Effector CD8-positive, alpha-beta T cell (primary cell): ENCODE results near the gene HDHD5.

Experiments used
- DNase-seq: peaks from one replicate; lab custom pipeline; 2025; lab: John Stamatoyannopoulos, UW

HDHD5 gene

DNA sequence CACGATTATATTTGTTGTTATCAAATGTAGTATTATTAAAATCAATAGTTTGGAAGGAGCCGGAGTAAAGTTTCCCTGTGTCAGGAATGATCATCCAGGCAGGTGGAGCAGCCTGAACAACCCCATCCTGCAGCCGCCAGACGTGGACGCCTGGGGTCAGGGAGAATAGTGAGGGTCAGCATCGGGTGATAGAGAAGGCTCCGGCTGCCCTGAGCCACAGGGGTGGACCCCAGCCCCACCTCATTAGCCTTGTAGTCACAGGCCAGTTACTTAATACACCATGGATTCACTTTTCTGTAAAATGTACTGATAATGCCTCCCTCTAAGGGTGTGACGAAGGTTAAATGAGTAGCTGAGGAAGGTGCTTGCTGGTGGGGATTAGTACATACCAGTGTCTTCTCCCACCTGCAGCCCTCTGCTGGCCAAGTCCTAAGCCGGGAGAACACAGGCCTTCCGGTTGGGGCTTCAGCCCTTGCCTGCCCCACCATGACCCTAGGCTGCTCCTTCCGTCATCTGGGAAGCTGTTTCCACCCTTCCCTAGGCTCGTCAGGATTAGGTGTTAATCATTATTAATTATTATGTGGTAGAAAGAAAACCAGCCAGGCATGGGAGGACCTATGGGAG, 52.8 kb downstream of the HDHD5 start:
- no peak for DNase-seq

DNA sequence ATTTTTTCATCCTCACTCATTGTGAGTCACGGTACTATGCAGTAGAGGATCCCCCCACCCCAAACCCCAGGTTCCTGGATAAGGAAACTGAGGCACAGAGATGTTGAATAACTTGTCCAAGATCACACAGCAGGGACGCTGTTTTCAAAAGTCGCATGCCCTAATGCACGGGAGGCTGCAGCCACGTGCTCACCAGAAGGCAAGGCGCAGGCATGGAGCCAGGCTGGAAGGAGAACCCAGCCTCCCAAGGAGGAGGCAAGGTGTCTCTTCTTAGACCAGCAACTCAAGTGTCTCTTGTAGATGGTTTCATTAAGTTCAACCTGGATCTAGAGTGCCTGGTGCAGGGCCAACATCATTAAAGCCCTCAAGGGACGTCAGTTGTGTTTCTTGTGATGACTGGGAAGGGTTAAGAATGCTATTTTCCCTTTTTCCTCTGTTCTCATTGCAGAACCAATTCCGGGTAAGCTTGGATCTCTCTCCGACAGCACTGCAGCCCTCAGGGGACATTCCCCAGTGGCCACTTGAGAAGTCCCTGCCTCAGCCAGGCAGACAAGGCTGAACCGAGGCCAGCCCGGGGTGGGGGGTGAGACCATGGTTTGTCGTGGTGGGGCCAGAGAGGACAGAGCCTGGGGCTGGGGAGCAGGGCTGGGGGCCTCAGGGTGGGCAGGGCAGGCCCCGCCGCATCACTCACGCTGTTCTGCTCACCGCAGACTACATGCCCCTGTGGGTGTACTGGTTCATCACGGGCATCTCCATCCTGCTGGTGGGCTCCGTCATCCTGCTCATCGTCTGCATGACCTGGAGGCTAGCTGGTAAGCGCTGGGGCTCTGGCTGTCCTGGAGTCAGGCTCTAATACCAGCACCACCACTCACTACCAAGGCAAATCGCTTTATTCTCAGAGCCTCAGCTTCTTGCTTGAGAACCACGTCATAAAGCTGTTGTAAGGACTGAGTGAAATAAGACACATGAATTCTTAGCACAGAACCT, 53.6 kb downstream of the HDHD5 start:
- DNase-seq = no peak

DNA sequence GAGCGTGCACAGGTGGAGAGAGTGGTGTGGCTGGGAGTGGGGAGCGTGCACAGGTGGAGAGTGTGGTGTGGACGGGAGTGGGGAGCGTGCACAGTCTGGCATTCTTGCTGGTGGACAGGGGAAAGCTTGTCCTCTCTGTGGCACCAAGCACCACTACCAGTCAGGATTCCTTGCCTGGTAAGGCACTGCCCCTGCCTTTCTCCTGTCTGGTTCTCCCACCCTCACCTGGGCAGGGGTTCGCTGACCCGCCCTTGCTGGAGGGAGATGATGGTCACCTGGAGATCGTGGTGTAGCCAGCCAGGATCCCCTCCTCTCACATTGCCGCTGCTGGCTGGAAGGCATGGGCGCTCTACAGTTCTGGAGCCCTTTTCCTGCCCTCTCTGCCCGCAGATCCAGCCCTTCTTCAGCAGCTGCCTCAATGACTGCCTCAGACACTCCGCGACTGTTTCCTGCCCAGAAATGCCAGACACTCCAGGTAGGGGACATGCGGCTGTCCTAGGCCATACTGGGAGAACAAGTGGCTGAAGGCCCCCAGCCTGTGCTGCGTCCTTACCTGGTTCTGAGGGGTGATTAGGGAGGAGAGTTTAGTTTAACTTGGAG, 54.6 kb downstream of the HDHD5 start:
- no peak for DNase-seq

DNA sequence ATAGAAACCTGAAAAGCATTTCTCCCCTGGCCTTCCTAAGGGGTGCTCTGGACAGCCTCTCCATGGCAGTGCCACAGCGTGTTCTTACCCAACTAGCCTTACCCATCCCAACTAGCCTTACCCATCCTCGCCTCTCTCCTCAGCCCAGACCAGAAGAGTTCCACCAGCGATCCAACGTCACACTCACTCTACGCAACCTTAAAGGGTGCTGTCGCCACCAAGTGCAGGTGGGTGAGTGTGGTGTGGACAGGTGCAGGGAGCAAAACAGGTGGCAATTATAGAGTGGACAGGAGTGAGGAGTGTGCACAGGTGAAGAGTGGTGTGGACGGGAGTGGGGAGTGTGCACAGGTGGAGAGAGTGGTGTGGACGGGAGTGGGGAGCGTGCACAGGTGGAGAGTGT, 55.7 kb downstream of the HDHD5 start:
- no peak for DNase-seq

DNA sequence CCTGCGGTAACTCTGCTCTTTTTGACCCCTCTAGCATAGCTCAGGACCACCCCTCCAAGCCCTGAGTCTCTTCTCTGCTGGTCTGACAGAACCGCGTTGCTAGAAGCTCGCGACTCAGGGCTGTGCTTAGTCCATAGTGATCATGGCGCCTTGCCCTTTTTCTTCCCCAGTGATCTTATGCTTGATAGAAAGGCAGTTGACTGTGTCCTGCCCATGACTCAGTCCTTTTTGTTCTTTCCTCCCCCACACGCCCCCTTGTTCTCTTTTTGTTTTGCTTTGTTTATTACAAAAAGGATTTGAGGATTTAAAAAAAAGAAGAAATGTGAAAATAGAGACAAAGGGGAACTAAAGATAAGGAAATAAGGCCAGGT, 56.8 kb downstream of the HDHD5 start:
- DNase-seq = no peak

DNA sequence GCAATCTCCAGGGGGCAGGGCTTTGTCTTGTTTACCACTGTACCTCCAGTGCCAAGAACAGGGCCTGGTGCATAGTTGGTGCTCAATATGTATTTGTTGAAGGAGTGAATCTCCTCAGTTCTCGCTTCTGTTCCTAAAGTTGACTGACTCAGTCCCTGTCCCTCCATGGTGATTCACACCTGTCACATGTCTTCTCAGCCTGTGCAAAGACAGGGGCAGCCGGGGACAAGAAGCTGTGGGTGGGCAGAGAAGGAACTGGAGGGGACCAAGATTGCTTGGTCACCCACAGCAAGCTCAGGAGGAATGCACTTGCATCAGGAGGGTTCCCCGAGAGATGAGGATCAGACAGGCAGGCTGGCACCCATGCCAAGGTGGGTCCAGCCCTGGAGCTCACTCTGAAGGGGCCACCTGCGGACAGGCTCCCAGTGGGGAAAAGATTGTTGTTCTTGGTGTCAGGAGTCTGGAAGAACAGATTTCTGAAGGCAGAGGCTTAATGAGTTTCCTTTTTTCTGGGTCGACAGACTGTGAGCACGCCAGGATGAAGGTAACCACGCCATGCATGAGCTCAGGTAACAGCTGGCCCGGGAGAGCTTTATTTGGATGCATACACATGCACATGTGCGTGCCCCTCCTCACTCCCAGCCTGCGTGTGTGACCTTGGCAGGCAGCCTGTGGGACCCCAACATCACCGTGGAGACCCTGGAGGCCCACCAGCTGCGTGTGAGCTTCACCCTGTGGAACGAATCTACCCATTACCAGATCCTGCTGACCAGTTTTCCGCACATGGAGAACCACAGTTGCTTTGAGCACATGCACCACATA, 57.4 kb downstream of the HDHD5 start:
- no peak for DNase-seq

DNA sequence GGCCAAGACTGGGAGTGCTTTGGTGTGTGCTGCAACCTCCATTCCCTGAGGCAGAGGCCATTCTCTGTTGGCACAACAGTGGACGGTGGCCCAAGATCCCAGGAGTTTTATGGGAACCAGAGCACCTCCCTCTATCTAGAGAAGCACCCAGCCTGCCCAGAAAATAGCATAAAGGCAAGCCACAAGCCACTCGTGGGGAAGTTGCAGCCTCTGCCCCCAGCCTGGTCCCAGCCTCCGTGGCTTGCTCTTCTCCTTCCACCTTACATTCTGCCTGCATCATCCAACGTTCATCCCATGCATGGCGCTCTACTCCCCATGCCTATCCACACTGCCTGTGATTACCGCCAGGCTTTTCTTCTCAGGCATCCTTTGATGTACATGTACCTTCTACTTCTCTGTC, 58.5 kb downstream of the HDHD5 start:
- DNase-seq = no peak

DNA sequence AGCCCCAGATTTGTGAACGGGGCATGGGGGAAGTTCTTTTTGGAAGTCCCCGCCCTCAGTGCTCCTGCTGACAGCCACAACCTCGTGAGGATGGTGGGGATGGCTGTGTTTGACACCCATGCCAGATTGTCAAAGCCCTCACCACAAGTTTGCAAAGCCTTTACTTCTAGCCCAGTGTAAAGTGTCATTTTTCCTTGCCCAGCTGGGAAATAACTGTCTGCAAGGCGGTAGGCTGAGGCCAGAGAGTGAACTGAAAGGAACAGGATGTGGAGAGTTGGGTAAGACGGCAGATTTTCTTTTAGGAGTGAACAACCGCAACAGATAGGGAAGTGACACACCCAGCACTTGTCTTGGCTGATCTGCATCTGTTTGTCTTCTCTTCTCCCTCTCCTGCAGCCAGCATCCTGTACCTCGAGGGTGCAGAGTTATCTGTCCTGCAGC, 60.7 kb downstream of the HDHD5 start:
- no peak for DNase-seq

DNA sequence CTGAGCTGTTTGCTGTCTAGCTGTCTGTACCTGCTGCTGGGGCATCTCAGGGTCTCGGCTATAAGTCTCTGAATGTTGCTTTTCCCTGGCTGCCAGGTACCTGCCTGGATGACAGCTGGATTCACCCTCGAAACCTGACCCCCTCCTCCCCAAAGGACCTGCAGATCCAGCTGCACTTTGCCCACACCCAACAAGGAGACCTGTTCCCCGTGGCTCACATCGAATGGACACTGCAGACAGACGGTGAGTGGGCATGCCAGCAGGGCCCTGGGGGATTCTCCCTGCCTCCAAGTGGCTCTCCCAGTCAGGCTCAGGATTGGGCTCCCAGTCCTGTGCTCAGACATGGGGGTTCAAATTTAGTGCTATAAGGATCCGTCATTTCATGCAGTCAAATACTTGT, 61.4 kb downstream of the HDHD5 start:
- DNase-seq = no peak

DNA sequence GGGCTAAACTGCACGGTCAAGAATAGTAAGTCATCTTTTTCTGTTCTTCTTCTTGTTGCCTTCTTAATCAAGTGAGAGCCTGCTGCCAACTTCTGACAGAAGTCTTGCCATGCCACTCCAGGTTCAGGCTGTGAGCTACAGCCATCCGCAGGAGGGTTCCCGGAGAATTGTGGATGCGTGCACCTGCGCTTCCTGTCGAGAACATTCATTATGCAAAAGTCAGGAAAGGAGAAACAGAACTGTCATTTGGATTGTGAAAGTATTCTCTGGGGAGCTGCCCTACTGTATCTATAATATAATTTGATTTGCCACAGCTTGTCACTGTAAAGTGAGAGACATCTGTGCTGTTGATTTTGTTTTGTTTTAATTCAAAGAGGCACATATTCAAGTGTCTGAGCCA, 62.0 kb downstream of the HDHD5 start:
- no peak for DNase-seq

DNA sequence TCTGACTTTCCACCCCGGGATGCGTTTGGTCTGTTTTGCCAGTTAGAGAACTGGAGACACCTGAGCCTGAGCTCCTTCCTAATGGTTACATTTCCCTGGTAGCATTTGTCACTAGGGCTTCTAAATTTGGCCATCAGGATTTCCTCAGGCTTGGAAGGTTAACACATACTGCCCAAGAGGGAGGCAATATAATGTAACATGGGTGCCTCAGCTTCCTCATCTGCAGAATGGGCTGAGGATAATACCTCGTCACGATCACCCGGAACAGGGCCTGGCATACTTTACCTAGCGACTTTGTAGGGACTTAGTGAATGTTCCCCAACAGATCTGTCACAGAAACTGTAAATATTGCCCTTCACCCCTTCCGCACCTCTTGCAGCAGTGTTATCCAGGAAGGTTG, 63.0 kb downstream of the HDHD5 start:
- DNase-seq = no peak

DNA sequence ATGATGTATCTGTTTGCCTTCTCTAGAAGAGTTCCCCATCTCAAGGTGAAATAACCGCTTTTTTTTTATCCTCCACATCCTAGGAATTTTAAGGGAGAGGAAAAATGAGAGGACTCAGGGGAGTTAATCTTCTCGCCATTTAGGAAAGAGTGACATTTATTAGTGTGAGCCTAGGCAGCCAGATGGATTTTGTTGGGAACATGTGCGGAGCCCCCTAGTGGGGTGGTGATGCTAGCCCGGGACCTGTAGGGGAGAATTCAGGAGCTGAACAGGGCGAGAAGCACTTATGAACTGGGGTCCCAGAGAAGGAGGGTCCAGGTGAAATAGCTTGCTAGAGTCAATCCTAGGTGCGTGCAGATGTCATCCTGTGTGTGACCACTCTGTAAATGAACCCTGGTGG, 63.5 kb downstream of the HDHD5 start:
- DNase-seq = no peak

DNA sequence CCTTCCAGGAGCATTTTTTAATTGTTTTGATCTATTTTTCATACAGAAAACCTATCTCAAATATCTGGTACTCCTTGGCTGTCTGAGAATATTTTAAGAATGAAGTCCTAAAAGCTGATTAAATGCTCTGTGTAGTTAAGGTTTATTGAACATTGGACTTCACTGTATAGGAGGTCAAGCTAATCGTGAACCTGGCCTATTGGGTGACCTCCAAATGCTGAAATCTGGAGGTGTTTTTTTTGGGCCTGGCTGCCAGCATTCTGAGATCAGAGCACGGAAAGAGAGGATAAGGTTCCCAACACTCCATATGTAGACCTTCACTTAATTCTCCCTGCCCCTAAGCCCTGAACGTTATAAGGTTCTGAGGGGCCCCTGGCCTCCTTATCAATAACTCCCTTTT, 66.0 kb downstream of the HDHD5 start:
- DNase-seq = no peak

DNA sequence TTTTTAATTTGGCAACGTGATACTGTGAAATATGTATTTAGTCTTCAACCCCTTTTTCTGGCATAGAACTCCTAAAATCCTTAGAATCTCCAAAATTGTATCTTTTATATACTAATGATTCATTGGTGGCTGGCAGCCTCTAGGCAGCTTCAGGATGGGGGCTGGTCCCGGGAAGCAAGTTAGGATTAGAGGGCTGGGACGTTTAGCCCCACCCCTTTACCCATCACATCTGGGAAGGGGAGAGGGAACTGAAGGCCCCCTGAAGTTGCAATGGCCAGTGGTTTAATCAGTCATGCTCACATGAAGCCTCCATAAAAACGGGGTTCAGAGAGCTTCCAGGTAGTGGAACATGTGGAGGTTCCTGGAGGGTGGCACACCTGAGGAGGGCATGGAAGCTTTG, 67.2 kb downstream of the HDHD5 start:
- DNase-seq = no peak

DNA sequence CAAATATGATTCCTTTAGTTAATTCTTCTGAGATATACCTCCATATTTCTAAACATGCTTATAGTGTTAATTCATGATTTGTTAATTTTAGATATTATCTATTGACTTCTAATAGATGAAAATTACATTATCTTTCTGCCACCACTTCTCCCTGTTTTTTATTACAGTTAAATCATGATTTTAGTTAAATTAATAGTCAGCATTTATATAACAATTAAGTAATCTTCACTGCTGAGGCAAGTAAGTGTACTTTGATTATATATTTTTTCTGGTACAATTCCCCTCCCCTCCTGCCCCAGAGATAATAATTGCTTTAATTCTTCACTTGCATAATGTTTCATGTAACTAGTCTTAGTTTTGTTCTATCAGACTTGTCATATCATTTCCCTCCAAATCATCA, 68.5 kb downstream of the HDHD5 start:
- DNase-seq = no peak
